Measurements from ENCODE around the gene ZIM2.

- TF ChIP-seq EZH2 (IDR thresholded peaks at IDR 0.05; ENCODE audit: insufficient read depth, poor library complexity, severe bottlenecking) (no peak), EZH2phosphoT487 (IDR thresholded peaks at IDR 0.05; ENCODE audit: insufficient read depth, low read depth) (no peak)
These were observed 2.3 kb downstream of the ZIM2 start for GRCh38 chr19:56838024-56838908.

Measured in GM23248 (cell line).